ENCODE results near the gene CES3.

The CES3 gene

DNA sequence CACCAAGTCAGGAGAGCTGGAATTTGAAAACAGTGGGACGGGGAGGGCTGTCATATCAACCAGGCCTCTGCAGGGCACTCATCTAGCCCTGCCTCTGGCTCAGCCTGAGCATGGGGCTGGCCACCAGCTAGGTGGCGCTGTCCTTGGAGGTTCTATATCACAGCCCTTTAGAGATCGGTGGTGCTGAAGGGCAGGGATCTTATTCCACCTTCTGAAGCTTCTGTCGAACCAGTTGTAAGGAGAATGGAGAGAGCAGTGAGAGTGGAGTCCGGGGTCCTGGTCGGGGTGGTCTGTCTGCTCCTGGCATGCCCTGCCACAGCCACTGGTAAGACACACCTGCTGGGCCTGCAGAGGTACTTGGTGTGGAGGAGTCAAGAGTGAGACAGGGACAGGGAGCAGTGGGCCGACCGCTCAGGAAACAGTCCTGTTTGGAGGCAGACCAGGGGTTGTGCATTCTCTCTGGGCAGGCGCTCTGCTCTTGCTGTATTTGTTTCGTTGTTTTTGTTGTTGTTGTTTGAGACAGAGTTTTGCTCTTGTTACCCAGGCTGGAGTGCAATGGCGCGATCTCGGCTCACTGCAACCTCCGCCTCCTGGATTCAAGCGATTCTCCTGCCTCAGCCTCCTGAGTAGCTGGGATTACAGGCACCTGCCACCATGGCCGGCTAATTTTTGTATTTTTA lies at the start of gene CES3:
Gene CES3 (plus strand): TSS at position 202 of the 680 bp plus-strand sequence. CDS start 42 bp downstream, at position 244.
- in situ Hi-C loops (cut with HindIII; ENCODE audit: low sequenced_read_pairs) = no loop called here
- DNase-seq (ENCODE audit: low read depth, low spot score) = peak; percentile 65
- H3K4me3 ChIP-seq (ENCODE audit: low read depth, low read length) = no peak within 1 kb of the TSS
- TF ChIP-seq CTCF (IDR thresholded peaks at IDR 0.05; ENCODE audit: low read depth, low read length) = peak; percentile 89

- in situ Hi-C loops (cut with HindIII; ENCODE audit: low sequenced_read_pairs) = no loop called here
- no peak for TF ChIP-seq CTCF (IDR thresholded peaks at IDR 0.05; ENCODE audit: low read depth, low read length)
- DNase-seq (ENCODE audit: low read depth, low spot score) = no peak
- H3K4me3 ChIP-seq (ENCODE audit: low read depth, low read length) = no peak overlapping the region
These were observed 49.3 kb upstream of the CES3 start for GRCh38 chr16:66911801-66912200.

DNA sequence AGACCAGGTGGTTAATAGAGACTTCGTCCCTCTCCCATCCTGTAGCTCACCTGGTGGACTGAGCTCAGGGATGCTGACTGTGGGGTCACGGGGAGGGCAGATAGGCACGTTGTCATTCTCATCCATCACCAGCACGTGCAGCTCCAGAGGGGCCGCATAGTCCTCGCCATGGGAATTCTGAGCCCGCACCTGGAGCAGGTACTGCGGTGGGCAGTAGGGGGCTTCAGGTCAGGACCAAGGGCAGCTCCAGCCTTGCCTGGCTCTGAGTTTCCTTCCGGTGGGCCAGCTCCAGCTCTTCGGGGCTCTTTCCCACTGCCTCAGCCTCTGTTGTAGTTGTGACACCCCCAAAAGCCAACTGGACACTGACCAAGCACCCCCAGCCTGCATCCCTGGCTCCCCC lies 48.0 kb upstream of the CES3 start:
- H3K4me3 ChIP-seq (ENCODE audit: low read depth, low read length) = no peak overlapping the region
- in situ Hi-C loops (cut with HindIII; ENCODE audit: low sequenced_read_pairs) = no loop called here
- TF ChIP-seq CTCF (IDR thresholded peaks at IDR 0.05; ENCODE audit: low read depth, low read length) = no peak
- no peak for DNase-seq (ENCODE audit: low read depth, low spot score)

- in situ Hi-C loops (cut with HindIII; ENCODE audit: low sequenced_read_pairs) = no loop called here
- no peak overlapping the region for H3K4me3 ChIP-seq (ENCODE audit: low read depth, low read length)
- no peak for DNase-seq (ENCODE audit: low read depth, low spot score)
- TF ChIP-seq CTCF (IDR thresholded peaks at IDR 0.05; ENCODE audit: low read depth, low read length) = no peak
These were observed 47.4 kb upstream of the CES3 start for GRCh38 chr16:66913711-66914110.

DNA sequence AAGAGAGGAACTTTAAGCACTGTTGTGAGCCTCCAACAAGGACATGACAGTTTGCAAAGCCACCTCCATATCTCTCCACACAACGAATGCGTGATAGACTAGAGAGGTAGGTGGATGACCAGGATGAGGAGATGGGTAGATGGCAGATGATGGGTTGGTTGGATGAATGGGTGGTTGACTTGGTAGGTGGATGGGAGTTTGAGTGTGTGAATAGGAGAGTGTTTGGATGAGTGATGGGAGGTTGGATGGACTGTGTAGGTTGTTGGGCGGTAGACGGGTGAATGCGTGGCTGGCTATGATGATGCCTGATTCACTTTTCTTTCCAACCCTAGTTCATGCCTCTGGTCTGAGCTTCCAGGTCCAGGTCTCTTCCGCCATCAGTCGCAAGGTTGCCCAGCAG lies 46.5 kb upstream of the CES3 start:
- in situ Hi-C loops (cut with HindIII; ENCODE audit: low sequenced_read_pairs) = no loop called here
- TF ChIP-seq CTCF (IDR thresholded peaks at IDR 0.05; ENCODE audit: low read depth, low read length) = no peak
- no peak for DNase-seq (ENCODE audit: low read depth, low spot score)
- no peak overlapping the region for H3K4me3 ChIP-seq (ENCODE audit: low read depth, low read length)

DNA sequence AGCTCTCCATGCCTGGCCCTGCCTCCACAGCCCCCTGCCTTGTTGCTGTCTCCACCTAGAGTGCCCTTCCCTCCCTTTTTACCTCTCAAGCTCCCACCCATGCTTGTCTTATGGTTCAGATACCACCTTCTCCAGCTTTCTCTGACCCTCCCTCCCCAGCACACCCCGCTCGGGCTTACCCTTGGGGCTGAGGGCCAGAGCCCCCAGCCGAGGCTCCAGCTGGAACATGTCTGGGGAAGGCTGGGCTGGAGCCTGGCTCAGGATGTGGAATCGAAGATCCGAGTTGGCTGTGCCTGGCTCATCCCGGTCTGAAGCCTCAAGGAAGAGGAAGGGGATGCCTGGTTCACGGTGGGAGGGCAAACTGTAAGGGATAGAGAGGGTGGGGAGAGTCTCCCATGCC lies 46.0 kb upstream of the CES3 start:
- H3K4me3 ChIP-seq (ENCODE audit: low read depth, low read length) = no peak overlapping the region
- TF ChIP-seq CTCF (IDR thresholded peaks at IDR 0.05; ENCODE audit: low read depth, low read length) = no peak
- in situ Hi-C loops (cut with HindIII; ENCODE audit: low sequenced_read_pairs) = no loop called here
- no peak for DNase-seq (ENCODE audit: low read depth, low spot score)

All from astrocyte of the spinal cord (primary cell).